ENCODE data around the gene GMPR.

- TF ChIP-seq CTCF (IDR thresholded peaks at IDR 0.05; ENCODE audit: insufficient read depth, low read length, poor library complexity, severe bottlenecking) (no peak), EZH2phosphoT487 (conservative IDR thresholded peaks at IDR 0.05; ENCODE audit: low read length) (no peak)
Measured at GRCh38 chr6:16238057-16238962, at the start of gene GMPR.

Measured in SU-DHL-6 (cell line).